NB4 (cell line): ENCODE data around the gene SLC2A5.

Source experiments
- DNase-seq: peaks from one replicate; pipeline ENCODE4 v3.0.0; 2010; ENCODE audit warnings: low read depth
- H3K4me3 ChIP-seq: one replicate; pipeline ENCODE4 v1.5.1; 2011; ENCODE audit warnings: mild to moderate bottlenecking, low read depth, low read length, moderate library complexity
- CTCF ChIP-seq: IDR thresholded peaks from one replicate; pipeline ENCODE4 v1.5.1; 2012; ENCODE audit warnings: low read depth, low read length
- MYC ChIP-seq: IDR thresholded peaks from 2 replicates; pipeline ENCODE4 v1.6.1; 2011; ENCODE audit warnings: low read depth, low read length
- POLR2A ChIP-seq: IDR thresholded peaks from 2 replicates; pipeline ENCODE4 v1.6.1; 2011; ENCODE audit warnings: mild to moderate bottlenecking; ENCODE audit not compliant: insufficient read length; ENCODE audit errors: extremely low read depth
- TF ChIP-seq, protein P1 (sequence below): IDR thresholded peaks from 2 replicates; pipeline ENCODE4 v1.6.1; 2011; ENCODE audit warnings: low read depth, low read length

The SLC2A5 gene

GRCh38 chr1:8986814-8987190, 82.6 kb downstream of the SLC2A5 start:
- no peak overlapping the region for H3K4me3 ChIP-seq
- TF ChIP-seq POLR2A (no peak), MYC (no peak), CTCF (no peak)
- TF ChIP-seq, protein P1, sequence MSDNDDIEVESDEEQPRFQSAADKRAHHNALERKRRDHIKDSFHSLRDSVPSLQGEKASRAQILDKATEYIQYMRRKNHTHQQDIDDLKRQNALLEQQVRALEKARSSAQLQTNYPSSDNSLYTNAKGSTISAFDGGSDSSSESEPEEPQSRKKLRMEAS, result no peak
- DNase-seq, result no peak

DNA sequence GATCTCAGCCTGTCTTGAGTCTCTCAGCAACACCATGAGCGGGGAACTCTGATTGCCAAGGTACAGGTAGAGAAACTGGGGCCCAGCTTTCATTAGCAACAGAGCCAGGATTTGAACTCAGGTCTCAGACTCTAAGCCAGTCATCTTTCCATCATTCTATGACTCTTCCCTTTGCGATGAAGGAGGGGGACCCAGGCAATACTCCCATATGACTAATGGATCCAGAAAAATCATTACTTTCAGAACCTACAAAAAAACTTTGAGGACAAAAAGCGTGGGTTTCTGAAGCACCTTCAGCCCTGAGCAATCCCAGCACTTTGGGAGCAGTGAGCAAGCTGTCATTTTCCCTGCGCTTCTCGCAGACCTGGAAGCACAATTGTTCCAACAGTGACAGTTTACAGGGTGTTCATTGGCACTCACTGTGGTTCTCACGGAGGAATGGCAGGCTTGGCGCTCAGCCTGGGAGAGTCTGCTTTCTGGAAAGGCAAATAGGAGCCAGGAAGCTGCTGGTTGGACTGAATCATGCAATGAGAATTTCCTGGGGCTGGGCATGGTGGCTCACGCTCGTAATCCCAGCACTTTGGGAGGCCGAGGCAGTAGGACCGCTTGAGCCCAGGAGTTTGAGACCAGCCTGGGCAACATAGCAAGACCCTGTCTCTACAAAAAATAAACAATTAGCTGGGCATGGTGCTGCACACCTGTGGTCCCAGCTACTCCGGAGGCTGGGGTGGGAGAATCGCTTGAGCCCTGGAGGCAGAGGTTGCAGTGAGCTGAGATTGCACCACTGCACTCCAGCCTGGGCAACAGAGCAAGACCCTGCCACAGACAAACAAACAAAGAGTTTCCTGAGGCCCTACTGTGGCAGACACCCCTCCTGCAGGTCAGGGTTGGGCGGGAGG, 83.3 kb downstream of the SLC2A5 start:
- DNase-seq, result no peak
- no peak for TF ChIP-seq MYC
- no peak for TF ChIP-seq POLR2A
- TF ChIP-seq CTCF, result no peak
- TF ChIP-seq, protein P1, result no peak
- no peak overlapping the region for H3K4me3 ChIP-seq
